Mesenchymal stem cell (in vitro differentiated cells and primary cell): ENCODE data around the gene PIGN.

Experiments
- DNase-seq: peaks from one replicate; pipeline ENCODE4 v3.0.0-alpha.2; 2013
- H2AFZ ChIP-seq: one replicate; pipeline ENCODE4 v1.6.1; 2013; ENCODE audit warnings: low read depth, mild to moderate bottlenecking, control low read depth, inconsistent platforms, low read length, moderate library complexity
- H2AK5ac ChIP-seq: 2 replicates; pipeline ENCODE4 v1.6.1; 2013; ENCODE audit warnings: low read length, moderate library complexity, mild to moderate bottlenecking, inconsistent platforms; ENCODE audit not compliant: severe bottlenecking
- H2BK120ac ChIP-seq: one replicate; pipeline ENCODE4 v1.6.1; 2013; ENCODE audit warnings: low read depth, mild to moderate bottlenecking, inconsistent platforms, low read length, moderate library complexity
- H2BK12ac ChIP-seq, 2 experiments: one replicate each; pipeline ENCODE4 v1.6.1; 2013; ENCODE audit warnings: inconsistent platforms in 2 of 2, low read length in 2 of 2, mild to moderate bottlenecking in 2 of 2, moderate library complexity in 2 of 2, control low read depth in 1 of 2
- H2BK15ac ChIP-seq: one replicate; pipeline ENCODE4 v1.6.1; 2013; ENCODE audit warnings: mild to moderate bottlenecking, low read depth, inconsistent platforms; ENCODE audit not compliant: poor library complexity, severe bottlenecking
- H2BK5ac ChIP-seq: 2 replicates; pipeline ENCODE4 v1.6.1; 2013; ENCODE audit warnings: low read depth, mild to moderate bottlenecking, low read length, control low read depth, inconsistent platforms; ENCODE audit not compliant: poor library complexity, severe bottlenecking
- H3K14ac ChIP-seq, 2 experiments: one replicate each; pipeline ENCODE4 v1.6.1; 2013; ENCODE audit warnings: inconsistent platforms in 2 of 2, low read length in 2 of 2, control low read depth in 1 of 2, mild to moderate bottlenecking in 1 of 2, moderate library complexity in 1 of 2
- H3K18ac ChIP-seq, 2 experiments: one replicate each; pipeline ENCODE4 v1.6.1; 2013; ENCODE audit warnings: inconsistent platforms in 2 of 2, low read length in 2 of 2, control low read depth in 1 of 2, low read depth in 1 of 2, mild to moderate bottlenecking in 1 of 2
- H3K23ac ChIP-seq, 2 experiments: one replicate each; pipeline ENCODE4 v1.6.1; 2013; ENCODE audit warnings: inconsistent platforms in 2 of 2, low read length in 2 of 2, mild to moderate bottlenecking in 2 of 2, moderate library complexity in 2 of 2, control low read depth in 1 of 2
- H3K27ac ChIP-seq: 2 replicates; pipeline ENCODE4 v1.5.1; 2013; ENCODE audit warnings: mild to moderate bottlenecking, moderate library complexity, low read length, control low read depth, inconsistent platforms; ENCODE audit not compliant: poor library complexity, severe bottlenecking
- H3K27me3 ChIP-seq, 2 experiments: 2 replicates each; pipeline versions ENCODE4 v1.6.1 to v1.7.0; 2013; ENCODE audit warnings: low read length in 2 of 2, mild to moderate bottlenecking in 2 of 2, moderate library complexity in 2 of 2, control low read depth in 1 of 2, inconsistent platforms in 1 of 2; ENCODE audit not compliant: control insufficient read depth in 1 of 2, insufficient read depth in 1 of 2
- H3K36me3 ChIP-seq, 2 experiments: 2 replicates each; pipeline versions ENCODE4 v1.6.1 to v1.7.0; 2013; ENCODE audit warnings: low read length in 2 of 2, control low read depth in 1 of 2, inconsistent platforms in 1 of 2, low read depth in 1 of 2, mild to moderate bottlenecking in 1 of 2; ENCODE audit not compliant: insufficient read depth in 2 of 2, control insufficient read depth in 1 of 2
- H3K4ac ChIP-seq, 2 experiments: one replicate each; pipeline ENCODE4 v1.6.1; 2013; ENCODE audit warnings: inconsistent platforms in 2 of 2, low read length in 2 of 2, mild to moderate bottlenecking in 2 of 2, moderate library complexity in 2 of 2, control low read depth in 1 of 2, low read depth in 1 of 2
- H3K4me1 ChIP-seq: 2 replicates; pipeline ENCODE4 v1.6.1; 2013; ENCODE audit warnings: low read depth, low read length, control low read depth; ENCODE audit not compliant: control insufficient read depth, insufficient read depth
- H3K4me2 ChIP-seq: 2 replicates; pipeline ENCODE4 v1.6.1; 2013; ENCODE audit warnings: low read length, mild to moderate bottlenecking, inconsistent platforms; ENCODE audit not compliant: poor library complexity, severe bottlenecking
- H3K4me3 ChIP-seq, 2 experiments: 2 replicates each; pipeline versions ENCODE4 v1.5.1 to v1.7.0; 2013; ENCODE audit warnings: low read length in 2 of 2, mild to moderate bottlenecking in 2 of 2, control low read depth in 1 of 2, low read depth in 1 of 2; ENCODE audit not compliant: insufficient read depth in 1 of 2
- H3K79me1 ChIP-seq: replicated peaks from 2 replicates; pipeline ENCODE4 v1.6.1; 2013; ENCODE audit warnings: mild to moderate bottlenecking, control low read depth, low read length, inconsistent platforms; ENCODE audit not compliant: poor library complexity, severe bottlenecking
- H3K9ac ChIP-seq: 2 replicates; pipeline ENCODE4 v1.7.0; 2013; ENCODE audit warnings: mild to moderate bottlenecking, low read length, moderate library complexity
- H3K9me3 ChIP-seq: 2 replicates; pipeline ENCODE4 v1.7.0; 2013; ENCODE audit warnings: mild to moderate bottlenecking, low read length; ENCODE audit not compliant: control insufficient read depth
- H4K8ac ChIP-seq: one replicate; pipeline ENCODE4 v1.6.1; 2013; ENCODE audit warnings: inconsistent platforms, mild to moderate bottlenecking, low read length, moderate library complexity
- H4K91ac ChIP-seq: one replicate; pipeline ENCODE4 v1.6.1; 2013; ENCODE audit warnings: mild to moderate bottlenecking, low read length, inconsistent platforms
- WGBS: methylation state at CpG from one replicate; pipeline ENCODE4 v1.1.7; 2013; ENCODE audit warnings: mixed read lengths; 5-methylcytosine and 5-hydroxymethylcytosine counted together

Gene PIGN

GRCh38 chr18:61991201-61991600, 195.7 kb downstream of the PIGN start:
- H3K36me3 ChIP-seq = no peaks in the 10 kb centered on the region
- H3K9ac ChIP-seq = peak overlapping the region; percentile 80
- no peak overlapping the region for H2BK5ac ChIP-seq
- WGBS = 67% methylated on average over 3 of the region's 3 CpGs
- peak overlapping the region; percentile 19 to 88 for H3K4ac ChIP-seq
- no peak overlapping the region for H3K23ac ChIP-seq
- peak overlapping the region; percentile 14 for H4K91ac ChIP-seq
- DNase-seq = peak; percentile 63
- H3K14ac ChIP-seq = no peak overlapping the region
- peak overlapping the region; percentile 0 for H2AK5ac ChIP-seq
- H3K4me2 ChIP-seq = no peak overlapping the region
- no peaks in the 10 kb centered on the region for H3K27me3 ChIP-seq
- no peak overlapping the region for H3K27ac ChIP-seq
- H3K9me3 ChIP-seq = no peaks in the 10 kb centered on the region
- no peak overlapping the region for H3K4me3 ChIP-seq
- peaks cover 8% of the 10 kb centered on the region for H3K4me1 ChIP-seq
- H2BK12ac ChIP-seq = peak overlapping the region; percentile 94 to 95
- H3K18ac ChIP-seq = peak overlapping the region; percentile 67 to 83
- peak overlapping the region; percentile 57 for H4K8ac ChIP-seq
- H2AFZ ChIP-seq = no peak overlapping the region
- no peaks in the 10 kb centered on the region for H3K79me1 ChIP-seq
- peak overlapping the region; percentile 86 for H2BK120ac ChIP-seq
- no peak overlapping the region for H2BK15ac ChIP-seq
